ENCODE measurements around the gene SLC19A1.

Gene SLC19A1

GRCh38 chr21:45455674-45456583 is 86.3 kb downstream of the SLC19A1 start:
- POLR2A ChIA-PET = no interaction called here
- no peak for DNase-seq (ENCODE audit: extremely low spot score)
- CTCF ChIA-PET = no interaction called here
- TF ChIP-seq CTCF (IDR thresholded peaks at IDR 0.05; ENCODE audit: control extremely low read depth, extremely low read depth, low read depth, missing control alignments) = no peak

GRCh38 chr21:45454926-45455673 is 87.1 kb downstream of the SLC19A1 start:
- POLR2A ChIA-PET = no interaction called here

GRCh38 chr21:45454060-45454925 is 87.9 kb downstream of the SLC19A1 start:
- no peak for DNase-seq (ENCODE audit: extremely low spot score)
- ChIA-PET POLR2A (no interaction called here), CTCF (no interaction called here)
- TF ChIP-seq CTCF (IDR thresholded peaks at IDR 0.05; ENCODE audit: control extremely low read depth, extremely low read depth, low read depth, missing control alignments) = no peak

More at GRCh38 chr21:45454926-45455673, 87.1 kb downstream of the SLC19A1 start:
- no peak for DNase-seq (ENCODE audit: extremely low spot score)
- TF ChIP-seq CTCF (IDR thresholded peaks at IDR 0.05; ENCODE audit: control extremely low read depth, extremely low read depth, low read depth, missing control alignments) = no peak
- CTCF ChIA-PET = no interaction called here

GRCh38 chr21:45453308-45453950 is 88.8 kb downstream of the SLC19A1 start:
- CTCF ChIA-PET = interaction anchor here (1.0 kb wide), 1 partner anchor 315 kb away, joined by 3 read pairs; no protein-coding TSS in a partner anchor
- POLR2A ChIA-PET = no interaction called here
- no peak for TF ChIP-seq CTCF (IDR thresholded peaks at IDR 0.05; ENCODE audit: control extremely low read depth, extremely low read depth, low read depth, missing control alignments)
- DNase-seq (ENCODE audit: extremely low spot score) = no peak

GRCh38 chr21:45452696-45453307 is 89.4 kb downstream of the SLC19A1 start:
- CTCF ChIA-PET = interaction anchor here (1.0 kb wide), 1 partner anchor 315 kb away, joined by 3 read pairs; no protein-coding TSS in a partner anchor
- no peak for TF ChIP-seq CTCF (IDR thresholded peaks at IDR 0.05; ENCODE audit: control extremely low read depth, extremely low read depth, low read depth, missing control alignments)
- POLR2A ChIA-PET = no interaction called here
- no peak for DNase-seq (ENCODE audit: extremely low spot score)

All from GM10248 (cell line).